Hepatocyte (in vitro differentiated cells): ENCODE results near the gene SND1. TPM values are rescaled to one million over a fixed set of nuclear protein-coding genes. Genes with fewer than 3 reads are reported as not detected.

Source experiments
- DNase-seq: peaks from one replicate; pipeline ENCODE4 v3.0.0-alpha.2; 2016; ENCODE audit warnings: low spot score
- H2AFZ ChIP-seq: fragments of 200-600 bp; sonication (generic); 2 replicates; pipeline ENCODE4 v1.6.0; 2016; ENCODE audit warnings: antibody characterized with exemption, mild to moderate bottlenecking
- H3K27ac ChIP-seq: fragments of 200-600 bp; sonication (generic); 2 replicates; pipeline ENCODE4 v1.5.1; 2016; ENCODE audit warnings: mild to moderate bottlenecking
- H3K27me3 ChIP-seq: fragments of 200-600 bp; sonication (generic); 2 replicates; pipeline ENCODE4 v1.6.1; 2016
- H3K36me3 ChIP-seq: fragments of 200-600 bp; sonication (generic); replicated peaks from 2 replicates; pipeline ENCODE4 v1.5.1; 2016; ENCODE audit warnings: low read depth; ENCODE audit not compliant: insufficient read depth
- H3K4me1 ChIP-seq: fragments of 200-600 bp; sonication (generic); 2 replicates; pipeline ENCODE4 v1.5.1; 2016; ENCODE audit warnings: mild to moderate bottlenecking, moderate library complexity; ENCODE audit not compliant: insufficient read depth
- H3K4me2 ChIP-seq: fragments of 200-600 bp; sonication (generic); 2 replicates; pipeline ENCODE4 v1.6.0; 2016
- H3K4me3 ChIP-seq: fragments of 200-600 bp; sonication (generic); 2 replicates; pipeline ENCODE4 v1.5.1; 2016; ENCODE audit warnings: mild to moderate bottlenecking
- H3K79me2 ChIP-seq: fragments of 200-600 bp; sonication (generic); 2 replicates; pipeline ENCODE4 v1.6.0; 2017; ENCODE audit warnings: mild to moderate bottlenecking
- H3K9me2 ChIP-seq: fragments of 200-600 bp; sonication (generic); replicated peaks from 2 replicates; pipeline ENCODE4 v1.6.0; 2017; ENCODE audit warnings: mild to moderate bottlenecking; ENCODE audit not compliant: insufficient read depth
- H3K9me3 ChIP-seq: fragments of 200-600 bp; sonication (generic); 2 replicates; pipeline ENCODE4 v1.5.1; 2016; ENCODE audit warnings: low read depth, mild to moderate bottlenecking
- H4K20me1 ChIP-seq: fragments of 200-600 bp; sonication (generic); 2 replicates; pipeline ENCODE4 v1.6.0; 2016; ENCODE audit warnings: mild to moderate bottlenecking; ENCODE audit not compliant: insufficient read depth, poor library complexity, severe bottlenecking
- CTCF ChIP-seq: fragments of 200-600 bp; sonication (generic); IDR thresholded peaks from 2 replicates; pipeline ENCODE4 v1.5.1; 2016; ENCODE audit warnings: antibody characterized with exemption, mild to moderate bottlenecking; ENCODE audit not compliant: poor library complexity
- EZH2 ChIP-seq: fragments of 200-600 bp; sonication (generic); IDR thresholded peaks from 2 replicates; pipeline ENCODE4 v1.6.1; 2016; ENCODE audit warnings: antibody characterized with exemption, mild to moderate bottlenecking, borderline replicate concordance
- EZH2phosphoT487 ChIP-seq: fragments of 200-600 bp; sonication (generic); IDR thresholded peaks from one replicate; pipeline ENCODE4 v1.6.1; 2018; ENCODE audit warnings: antibody characterized with exemption, mild to moderate bottlenecking, low read depth, moderate library complexity; ENCODE audit not compliant: unreplicated experiment, severe bottlenecking
- WGBS: methylation state at CpG from one replicate; pipeline ENCODE4 v1.1.6; 2016; ENCODE audit warnings: low lambda C conversion rate; ENCODE audit errors: missing lambda C conversion rate; 5-methylcytosine and 5-hydroxymethylcytosine counted together
- polyA plus RNA-seq: library from polyadenylated mRNA; unstranded; fragments of >200 nt; fragmentation: Nextera tagmentation; extraction: Ambion mirVana; gene quantifications from 2 replicates; pipeline ENCODE4 v1.2.1, GENCODE V29; 2016
- total RNA-seq: library from RNA; depleted of rRNA; stranded (reverse); fragments of >200 nt; gene quantifications from 2 replicates; pipeline ENCODE4 v1.2.3, GENCODE V29; 2014

SND1 gene
- total and polyA plus RNA-seq, 2 experiments from 2014 or later = 141 to 200 TPM

GRCh38 chr7:127871226-127871625, 219.2 kb downstream of the SND1 start:
- Histone ChIP-seq H3K4me1 (no peaks in the 10 kb centered on the region), H3K4me3 (no peak overlapping the region), H3K27me3 (no peaks in the 10 kb centered on the region), H3K79me2 (peaks cover 54% of the 10 kb centered on the region), H3K9me3 (no peaks in the 10 kb centered on the region), H4K20me1 (no peaks in the 10 kb centered on the region), H3K36me3 (no peaks in the 10 kb centered on the region), H2AFZ (no peak overlapping the region), H3K9me2 (no peaks in the 10 kb centered on the region), H3K4me2 (no peak overlapping the region), H3K27ac (no peak overlapping the region)
- no peak for TF ChIP-seq CTCF
- TF ChIP-seq EZH2phosphoT487 = no peak
- TF ChIP-seq EZH2 = no peak
- no peak for DNase-seq
- WGBS = 96% methylated on average over 3 of the region's 3 CpGs

GRCh38 chr7:127872122-127872521, 220.1 kb downstream of the SND1 start:
- Histone ChIP-seq H3K4me2 (no peak overlapping the region), H3K27ac (no peak overlapping the region), H3K79me2 (peaks cover 55% of the 10 kb centered on the region), H3K4me1 (no peaks in the 10 kb centered on the region), H3K36me3 (no peaks in the 10 kb centered on the region), H3K4me3 (no peak overlapping the region), H3K9me3 (no peaks in the 10 kb centered on the region), H3K27me3 (no peaks in the 10 kb centered on the region), H3K9me2 (no peaks in the 10 kb centered on the region), H2AFZ (no peak overlapping the region), H4K20me1 (no peaks in the 10 kb centered on the region)
- WGBS = 100% methylated on average over 1 of the region's 1 CpG
- no peak for DNase-seq
- TF ChIP-seq EZH2phosphoT487 (no peak), CTCF (no peak), EZH2 (no peak)

GRCh38 chr7:127873151-127873550, 221.2 kb downstream of the SND1 start:
- H2AFZ ChIP-seq = no peak overlapping the region
- no peak for DNase-seq
- H3K79me2 ChIP-seq = peaks cover 56% of the 10 kb centered on the region
- H4K20me1 ChIP-seq = no peaks in the 10 kb centered on the region
- H3K36me3 ChIP-seq = no peaks in the 10 kb centered on the region
- H3K4me1 ChIP-seq = no peaks in the 10 kb centered on the region
- WGBS = 84% methylated on average over 3 of the region's 3 CpGs
- no peaks in the 10 kb centered on the region for H3K9me3 ChIP-seq
- TF ChIP-seq EZH2 (no peak), CTCF (no peak), EZH2phosphoT487 (no peak)
- H3K4me2 ChIP-seq = no peak overlapping the region
- no peak overlapping the region for H3K4me3 ChIP-seq
- no peaks in the 10 kb centered on the region for H3K27me3 ChIP-seq
- no peak overlapping the region for H3K27ac ChIP-seq
- H3K9me2 ChIP-seq = no peaks in the 10 kb centered on the region
